ENCODE data around the gene HOXA5.
A peak's percentile ranks its signal among the peaks of the same experiment; 100 is the strongest.

Gene HOXA5

DNA sequence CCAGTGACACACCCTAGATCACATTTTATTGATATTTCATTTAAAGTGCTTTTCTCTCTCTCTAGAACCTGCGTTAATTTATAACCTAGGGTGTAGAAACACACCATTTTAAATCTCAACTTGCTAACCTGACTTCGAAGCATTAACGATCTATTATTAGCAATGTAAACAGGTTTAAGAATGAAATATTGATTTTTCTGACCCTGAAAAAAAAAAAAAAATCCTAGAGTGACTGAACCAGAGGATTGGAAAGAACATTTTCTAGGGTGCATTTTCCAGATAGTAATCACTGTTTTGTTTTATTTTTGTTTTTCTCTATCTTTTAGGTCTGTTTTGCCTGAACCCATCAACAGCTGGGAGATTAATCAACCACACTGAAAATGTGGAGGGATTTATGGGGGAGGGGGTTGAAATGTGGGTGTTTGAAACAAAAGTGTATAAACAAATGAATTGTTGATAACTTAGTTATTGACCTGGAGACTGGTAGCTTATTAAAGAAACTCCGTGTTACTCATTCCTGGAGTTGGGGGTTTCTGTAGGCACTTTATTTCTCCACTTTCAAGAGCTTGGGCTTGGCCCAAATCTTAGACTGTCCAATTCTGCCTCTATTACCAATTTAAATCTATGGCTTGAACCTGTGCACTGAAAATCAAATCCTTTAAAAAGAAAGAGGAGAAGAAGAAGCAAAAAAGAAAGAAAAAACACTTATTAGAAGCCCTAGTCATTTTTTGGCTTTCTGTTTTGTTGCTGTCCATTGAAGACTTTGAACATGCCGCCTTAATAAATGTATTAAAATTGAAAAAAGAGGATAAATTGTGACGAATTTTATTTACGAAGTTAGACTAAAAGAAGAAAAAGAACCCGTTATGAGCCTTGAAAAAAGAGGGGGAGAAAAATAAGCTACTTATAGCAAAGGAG lies 43.8 kb downstream of the HOXA5 start:
- Mint-ChIP-seq H3K27ac (peak overlapping the region; percentile 100), H3K9me3 (no peaks in the 10 kb centered on the region), H3K27me3 (ENCODE audit: low read depth, poor library complexity) (no peaks in the 10 kb centered on the region), H3K36me3 (ENCODE audit: low read depth) (peaks cover 48% of the 10 kb centered on the region), H3K4me1 (peaks cover 55% of the 10 kb centered on the region), H3K4me3 (peak overlapping the region; percentile 99)
- TF ChIP-seq, protein P1, sequence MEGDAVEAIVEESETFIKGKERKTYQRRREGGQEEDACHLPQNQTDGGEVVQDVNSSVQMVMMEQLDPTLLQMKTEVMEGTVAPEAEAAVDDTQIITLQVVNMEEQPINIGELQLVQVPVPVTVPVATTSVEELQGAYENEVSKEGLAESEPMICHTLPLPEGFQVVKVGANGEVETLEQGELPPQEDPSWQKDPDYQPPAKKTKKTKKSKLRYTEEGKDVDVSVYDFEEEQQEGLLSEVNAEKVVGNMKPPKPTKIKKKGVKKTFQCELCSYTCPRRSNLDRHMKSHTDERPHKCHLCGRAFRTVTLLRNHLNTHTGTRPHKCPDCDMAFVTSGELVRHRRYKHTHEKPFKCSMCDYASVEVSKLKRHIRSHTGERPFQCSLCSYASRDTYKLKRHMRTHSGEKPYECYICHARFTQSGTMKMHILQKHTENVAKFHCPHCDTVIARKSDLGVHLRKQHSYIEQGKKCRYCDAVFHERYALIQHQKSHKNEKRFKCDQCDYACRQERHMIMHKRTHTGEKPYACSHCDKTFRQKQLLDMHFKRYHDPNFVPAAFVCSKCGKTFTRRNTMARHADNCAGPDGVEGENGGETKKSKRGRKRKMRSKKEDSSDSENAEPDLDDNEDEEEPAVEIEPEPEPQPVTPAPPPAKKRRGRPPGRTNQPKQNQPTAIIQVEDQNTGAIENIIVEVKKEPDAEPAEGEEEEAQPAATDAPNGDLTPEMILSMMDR (IDR thresholded peaks at IDR 0.05) = no peak
- no peak for DNase-seq

DNA sequence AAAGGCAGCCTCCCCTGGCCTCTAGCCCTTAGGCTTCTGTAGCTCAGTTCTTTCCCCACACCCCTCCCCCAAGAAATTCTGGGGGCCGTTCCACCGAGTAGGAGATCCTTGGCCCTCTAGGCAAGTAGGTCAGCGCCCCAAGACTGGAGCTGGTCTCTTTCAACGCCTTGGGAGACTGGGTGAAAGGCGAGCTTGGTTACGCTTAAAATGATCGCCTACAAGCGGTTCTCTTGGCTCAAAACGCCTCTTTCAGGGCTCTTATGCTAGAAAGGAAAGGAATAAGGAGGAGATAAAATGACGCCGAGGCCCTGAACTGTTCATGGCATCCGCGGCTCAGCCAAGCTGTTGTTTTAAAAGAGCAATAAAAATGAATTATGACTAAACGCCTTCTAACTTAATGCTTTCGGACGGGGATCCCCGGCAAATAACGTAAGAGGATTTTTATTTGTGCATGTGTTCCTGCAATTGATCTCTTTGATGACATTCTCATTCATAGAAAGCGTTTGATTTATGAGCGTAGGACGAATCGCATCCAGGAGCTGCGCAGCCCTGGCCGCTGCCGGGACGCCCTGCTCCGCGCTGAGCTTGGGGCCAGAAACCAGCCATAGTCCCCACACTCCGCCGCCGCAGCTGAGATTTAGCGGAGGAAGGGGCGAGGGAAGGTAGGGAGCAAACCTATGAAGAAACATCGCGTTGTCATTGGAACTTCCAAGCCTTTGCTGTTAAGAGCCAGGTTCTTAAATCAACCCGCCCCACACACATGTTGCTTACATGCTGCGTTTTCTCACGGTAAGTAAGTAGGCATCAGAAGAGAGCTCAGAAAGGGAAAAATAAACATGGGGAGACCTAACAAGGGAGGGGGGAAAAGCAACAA lies 44.7 kb downstream of the HOXA5 start:
- no peaks in the 10 kb centered on the region for H3K9me3 Mint-ChIP-seq
- peak overlapping the region; percentile 99 for H3K4me3 Mint-ChIP-seq

GRCh38 chr7:27097686-27098577 lies 45.5 kb downstream of the HOXA5 start:
- H3K4me3 Mint-ChIP-seq = peak overlapping the region; percentile 99
- DNase-seq = peak; percentile 46
- TF ChIP-seq, protein P1 (IDR thresholded peaks at IDR 0.05) = no peak
- peaks cover 3% of the 10 kb centered on the region for H3K27me3 Mint-ChIP-seq (ENCODE audit: low read depth, poor library complexity)
- H3K4me1 Mint-ChIP-seq = peaks cover 51% of the 10 kb centered on the region
- H3K9me3 Mint-ChIP-seq = no peaks in the 10 kb centered on the region
- H3K36me3 Mint-ChIP-seq (ENCODE audit: low read depth) = peaks cover 65% of the 10 kb centered on the region
- peak overlapping the region; percentile 100 for H3K27ac Mint-ChIP-seq

More for the DNA sequence above, 44.7 kb downstream of the HOXA5 start:
- Mint-ChIP-seq H3K27ac (peak overlapping the region; percentile 100), H3K36me3 (ENCODE audit: low read depth) (peaks cover 57% of the 10 kb centered on the region), H3K4me1 (peaks cover 50% of the 10 kb centered on the region), H3K27me3 (ENCODE audit: low read depth, poor library complexity) (peaks cover 3% of the 10 kb centered on the region)
- DNase-seq = peak; percentile 77
- TF ChIP-seq, protein P1 (IDR thresholded peaks at IDR 0.05) = no peak

DNA sequence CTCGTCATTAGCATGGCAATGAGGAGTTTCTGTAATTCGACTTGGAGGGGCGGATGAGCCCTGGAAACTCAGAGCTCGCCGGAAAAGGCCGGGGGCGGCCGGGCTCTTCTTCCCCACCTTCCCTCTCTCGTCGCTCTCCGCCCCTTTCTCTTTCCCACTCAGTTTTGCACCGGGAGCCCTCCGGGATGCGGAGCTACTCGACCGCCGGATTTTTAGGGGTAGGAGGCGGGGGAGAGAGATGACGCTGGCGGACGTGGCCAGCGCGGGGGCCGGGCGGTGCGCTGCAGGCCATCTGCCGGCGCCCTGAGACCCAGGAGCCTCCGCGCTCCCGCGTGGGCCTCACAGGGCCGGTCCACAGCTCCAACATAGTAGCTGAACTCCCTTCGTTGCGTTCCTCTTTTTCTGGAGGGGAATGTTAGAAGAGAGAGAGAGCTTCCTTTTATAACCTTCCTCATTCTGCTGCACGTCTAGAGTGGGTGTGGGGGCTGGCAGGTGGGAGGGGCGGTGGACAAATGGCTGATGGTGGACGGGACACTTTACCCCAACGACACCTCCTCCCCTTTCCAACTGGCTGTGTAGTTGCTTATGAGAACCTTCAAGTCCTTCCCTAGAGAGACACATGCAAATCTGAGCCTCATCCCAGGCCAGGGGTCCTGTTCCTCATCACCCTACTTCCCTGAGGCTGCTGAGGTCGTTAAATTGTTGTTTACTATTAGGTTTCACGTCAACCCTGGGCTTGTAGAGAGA lies 46.5 kb downstream of the HOXA5 start:
- DNase-seq = peak; percentile 48
- peaks cover 3% of the 10 kb centered on the region for H3K27me3 Mint-ChIP-seq (ENCODE audit: low read depth, poor library complexity)
- no peaks in the 10 kb centered on the region for H3K9me3 Mint-ChIP-seq
- peaks cover 65% of the 10 kb centered on the region for H3K36me3 Mint-ChIP-seq (ENCODE audit: low read depth)
- peak overlapping the region; percentile 100 for H3K27ac Mint-ChIP-seq
- H3K4me3 Mint-ChIP-seq = peak overlapping the region; percentile 99
- TF ChIP-seq, protein P1 (IDR thresholded peaks at IDR 0.05) = no peak
- H3K4me1 Mint-ChIP-seq = peaks cover 53% of the 10 kb centered on the region

All from nephron progenitor cell (in vitro differentiated cells).